Heart left ventricle (tissue), 16 donors: Measurements from ENCODE around the gene SLC9A9. TPM values are rescaled to one million over a fixed set of nuclear protein-coding genes. Genes with fewer than 3 reads are reported as not detected.

Experiments used
- ATAC-seq, 4 donors: fragments of 200-7000 bp; cut with Tn5 transposase; one replicate each; pipeline ENCODE4 v1.9.1; 2020 to 2022; ENCODE audit warnings: moderate library complexity in 4 of 4, mild to moderate bottlenecking in 3 of 4, moderate number of reproducible peaks in 1 of 4
- DNase-seq, 5 donors: peaks; one replicate each; pipeline ENCODE4 v3.0.0-alpha.2; 2020
- H3K27ac ChIP-seq, 12 donors: fragments of 200-600 bp; sonication (generic) in 4 of 12; one replicate each; pipeline versions ENCODE4 v1.5.0 to v1.8.0; 2016 to 2022; ENCODE audit warnings: mild to moderate bottlenecking in 2 of 12
- H3K27me3 ChIP-seq, 9 donors: fragments of 200-600 bp; sonication (generic) in 2 of 9; one replicate each; pipeline versions ENCODE4 v1.5.1 to v1.8.0; 2016 to 2022; ENCODE audit warnings: mild to moderate bottlenecking in 3 of 9
- H3K36me3 ChIP-seq, 9 donors: fragments of 200-600 bp; sonication (generic) in 2 of 9; one replicate each; pipeline versions ENCODE4 v1.5.0 to v1.8.0; 2018 to 2022; ENCODE audit warnings: mild to moderate bottlenecking in 2 of 9
- H3K4me1 ChIP-seq, 12 donors: fragments of 200-600 bp; sonication (generic) in 4 of 12; one replicate each; pipeline versions ENCODE4 v1.5.0 to v1.8.0; 2016 to 2022; ENCODE audit warnings: mild to moderate bottlenecking in 3 of 12
- H3K4me3 ChIP-seq, 12 donors: fragments of 200-600 bp; sonication (generic) in 4 of 12; one replicate each; pipeline versions ENCODE4 v1.5.0 to v1.8.0; 2017 to 2022; ENCODE audit warnings: mild to moderate bottlenecking in 9 of 12, moderate library complexity in 4 of 12
- H3K9me3 ChIP-seq, 12 donors: fragments of 200-600 bp; sonication (generic) in 4 of 12; one replicate each; pipeline versions ENCODE4 v1.5.0 to v1.8.0; 2016 to 2022; ENCODE audit warnings: mild to moderate bottlenecking in 1 of 12
- CTCF ChIP-seq, 12 donors: fragments of 200-600 bp; sonication (generic) in 4 of 12; IDR thresholded peaks; one replicate each; pipeline versions ENCODE4 v1.5.0 to v1.8.0; 2018 to 2022; ENCODE audit warnings: antibody characterized with exemption in 12 of 12, mild to moderate bottlenecking in 5 of 12
- POLR2A ChIP-seq, 2 donors: fragments of 450-650 bp; IDR thresholded peaks; one replicate each; pipeline ENCODE4 v1.6.1; 2017; ENCODE audit warnings: antibody characterized with exemption in 2 of 2, mild to moderate bottlenecking in 2 of 2, moderate library complexity in 2 of 2
- WGBS, 4 donors: extraction: QIAGEN DNeasy Blood & Tissue Kit in 2 of 4; methylation state at CpG; one replicate each; pipeline versions ENCODE4 v1.1.5 to v1.1.7; 2013 to 2018; 5-methylcytosine and 5-hydroxymethylcytosine counted together
- intact Hi-C, 10 donors: fragments of 100-400 bp; cut with DNase I; formaldehyde crosslinking; loops; one replicate each; pipeline versions ENCODE4 v1.11.1 to v1.14.2; 2022
- polyA plus RNA-seq, 2 donors: library from polyadenylated mRNA; stranded (reverse); fragments of 200-250 nt; gene quantifications; one replicate each; pipeline ENCODE4 v1.2.3, GENCODE V29; 2013
- total RNA-seq, 9 donors: library from RNA; depleted of rRNA in 2 of 9; stranded (reverse); fragments of >200 nt in 2 of 9; fragmentation: NEBNext Ultra II Directional in 3 of 9; extraction: Animal tissue kit (Norgen Biotek cat#: 25700) in 3 of 9; gene quantifications; one replicate each; pipeline versions ENCODE4 v1.1.0 to v1.2.4, GENCODE V29; 2016 to 2023
- donor health status: ischemic (EF 13 %, LVEDD 7.1; RV severe dilation, severe dysfunction).
- donor health status: healthy with polysubstance abuse.
- donor health status: DM: no; HTN: yes; CAD: no.
- donor health status: DM: no; HTN: no; CAD: no.
- donor health status: ischemic (EF 25% LVEDD 6.9; RV normal size, moderate dysfunction).
- donor health status: ischemic (EF 25% LVEDD 5.7; RV mildly dilated, moderate dysfunction).
- donor health status: healthy.
- donor health status: DM: yes; HTN: yes; CAD: no.
- donor health status: ischemic (EF 35%, LVEDD 5.7; RV mildly dilated, moderate dysfunction).
- donor health status: nonischemic (EF 11% LVEDD 7.7; RV severe dilation, severe dysfunction).
- donor health status: DM: yes; HTN: yes; CAD: no.
- donor health status: PGD.
- donor health status: ischemic (EF 29% LVEDD 5.4; RV normal size, mild dysfunction).
- donor health status: nonischemic (EF 23%, LVEDD 6.1; RV moderate dilation, normal function).

SLC9A9 gene
- total and polyA plus RNA-seq, 11 donors, result 0.76 to 17.5 (median 3.3) TPM

- ATAC-seq (no peak), DNase-seq (no peak)
- 80 to 89% (median 87%) methylated on average over 3 of the region's 3 CpGs for WGBS, 4 donors
- Histone ChIP-seq H3K27ac (no peak overlapping the region), H3K4me3 (no peak overlapping the region), H3K36me3 (no peaks in the 10 kb centered on the region), H3K4me1 (no peaks in the 10 kb centered on the region), H3K27me3 (no peaks in the 10 kb centered on the region), H3K9me3 (peaks cover 0 to 28% (median 16%) of the 10 kb centered on the region in 12 donors)
- TF ChIP-seq CTCF (IDR thresholded peaks at IDR 0.05) (no peak), POLR2A (IDR thresholded peaks at IDR 0.05) (no peak)
- intact Hi-C loops, result no loop called here
Measured at GRCh38 chr3:143633816-143634215, 214.5 kb downstream of the SLC9A9 start.

GRCh38 chr3:143629726-143630125 is 218.5 kb downstream of the SLC9A9 start:
- H3K4me1 ChIP-seq, result no peaks in the 10 kb centered on the region
- H3K4me3 ChIP-seq, result no peak overlapping the region
- TF ChIP-seq POLR2A (IDR thresholded peaks at IDR 0.05) (no peak), CTCF (IDR thresholded peaks at IDR 0.05) (no peak)
- H3K27ac ChIP-seq, result no peak overlapping the region
- no peaks in the 10 kb centered on the region for H3K36me3 ChIP-seq
- ATAC-seq, result no peak
- H3K27me3 ChIP-seq, result no peaks in the 10 kb centered on the region
- no peaks in the 10 kb centered on the region for H3K9me3 ChIP-seq
- DNase-seq, result no peak
- intact Hi-C loops, result no loop called here

GRCh38 chr3:143628971-143629370 is 219.3 kb downstream of the SLC9A9 start:
- DNase-seq, result no peak
- no peaks in the 10 kb centered on the region for H3K27me3 ChIP-seq
- no peaks in the 10 kb centered on the region for H3K4me1 ChIP-seq
- no peaks in the 10 kb centered on the region for H3K9me3 ChIP-seq
- intact Hi-C loops, result no loop called here
- TF ChIP-seq CTCF (IDR thresholded peaks at IDR 0.05) (no peak), POLR2A (IDR thresholded peaks at IDR 0.05) (no peak)
- 66 to 69% (median 68%) methylated on average over 3 of the region's 3 CpGs for WGBS, 4 donors
- no peak for ATAC-seq
- H3K27ac ChIP-seq, result no peak overlapping the region
- H3K4me3 ChIP-seq, result no peak overlapping the region
- H3K36me3 ChIP-seq, result no peaks in the 10 kb centered on the region

- intact Hi-C loops, result no loop called here
- Histone ChIP-seq H3K36me3 (no peaks in the 10 kb centered on the region), H3K27ac (no peak overlapping the region), H3K4me1 (no peaks in the 10 kb centered on the region), H3K9me3 (no peaks in the 10 kb centered on the region), H3K27me3 (no peaks in the 10 kb centered on the region), H3K4me3 (no peak overlapping the region)
- no peak for ATAC-seq
- DNase-seq, result no peak
- no peak for TF ChIP-seq POLR2A (IDR thresholded peaks at IDR 0.05)
- no peak for TF ChIP-seq CTCF (IDR thresholded peaks at IDR 0.05)
- 92 to 96% (median 94%) methylated on average over 5 of the region's 5 CpGs for WGBS, 4 donors
Measured at GRCh38 chr3:143627336-143627735, 220.9 kb downstream of the SLC9A9 start.
